IMR-90 (cell line): ENCODE measurements around the gene SLC30A7.

Source experiments
- BHLHE40 ChIP-seq: fragments of 150-350 bp; IDR thresholded peaks from 2 replicates; pipeline ENCODE4 v1.6.1; 2016; ENCODE audit warnings: mild to moderate bottlenecking, low read depth, low read length
- CHD1 ChIP-seq: IDR thresholded peaks from 2 replicates; pipeline ENCODE4 v1.6.1; 2012; ENCODE audit warnings: low read depth, low read length, improper control_type of control experiment
- CTCF ChIP-seq: conservative IDR thresholded peaks from 2 replicates; pipeline ENCODE4 v1.5.1; 2012; ENCODE audit warnings: mild to moderate bottlenecking, low read depth, low read length, improper control_type of control experiment
- ELK1 ChIP-seq: fragments of 150-350 bp; IDR thresholded peaks from 2 replicates; pipeline ENCODE4 v1.6.1; 2016; ENCODE audit warnings: low read depth, mild to moderate bottlenecking, low read length, moderate library complexity, borderline replicate concordance
- FOS ChIP-seq: fragments of 150-350 bp; IDR thresholded peaks from 2 replicates; pipeline ENCODE4 v1.6.1; 2016; ENCODE audit warnings: low read depth, low read length
- MAZ ChIP-seq: IDR thresholded peaks from 2 replicates; pipeline ENCODE4 v1.6.1; 2012; ENCODE audit warnings: low read depth, mild to moderate bottlenecking, low read length, improper control_type of control experiment, moderate library complexity, borderline replicate concordance
- MXI1 ChIP-seq: IDR thresholded peaks from 2 replicates; pipeline ENCODE4 v1.6.1; 2012; ENCODE audit warnings: low read depth, mild to moderate bottlenecking, low read length, moderate library complexity, borderline replicate concordance
- NFE2L2 ChIP-seq: fragments of 150-350 bp; IDR thresholded peaks from 2 replicates; pipeline ENCODE4 v1.6.1; 2016; ENCODE audit warnings: low read depth, mild to moderate bottlenecking, low read length
- POLR2A ChIP-seq: IDR thresholded peaks from 2 replicates; pipeline ENCODE4 v1.6.1; 2012; ENCODE audit warnings: mild to moderate bottlenecking, low read depth, low read length
- RAD21 ChIP-seq: IDR thresholded peaks from 2 replicates; pipeline ENCODE4 v1.6.1; 2012; ENCODE audit warnings: low read length, improper control_type of control experiment
- RCOR1 ChIP-seq: IDR thresholded peaks from 2 replicates; pipeline ENCODE4 v1.6.1; 2012; ENCODE audit warnings: mild to moderate bottlenecking, low read length, improper control_type of control experiment; ENCODE audit not compliant: insufficient replicate concordance
- RFX5 ChIP-seq: IDR thresholded peaks from 2 replicates; pipeline ENCODE4 v1.8.0; 2012; ENCODE audit warnings: low read depth, mild to moderate bottlenecking, low read length, moderate library complexity
- SMC3 ChIP-seq: fragments of 150-350 bp; IDR thresholded peaks from 2 replicates; pipeline ENCODE4 v1.6.1; 2016; ENCODE audit warnings: low read depth, mild to moderate bottlenecking, antibody characterized with exemption, low read length, moderate library complexity
- USF2 ChIP-seq: fragments of 150-350 bp; IDR thresholded peaks from 2 replicates; pipeline ENCODE4 v1.6.1; 2017; ENCODE audit warnings: mild to moderate bottlenecking, antibody characterized with exemption, low read length, low read depth

GRCh38 chr1:100959502-100960060 is 63.7 kb downstream of the SLC30A7 start:
- no peak for TF ChIP-seq POLR2A
- TF ChIP-seq SMC3 = no peak
- TF ChIP-seq CTCF = no peak
- TF ChIP-seq BHLHE40 = no peak
- TF ChIP-seq USF2 = no peak
- no peak for TF ChIP-seq ELK1
- TF ChIP-seq FOS = no peak
- no peak for TF ChIP-seq CHD1
- TF ChIP-seq RFX5 = no peak
- no peak for TF ChIP-seq RAD21
- no peak for TF ChIP-seq RCOR1
- no peak for TF ChIP-seq MAZ
- no peak for TF ChIP-seq MXI1
- no peak for TF ChIP-seq NFE2L2
